Stimulated activated CD4-positive, alpha-beta T cell treated with anti-CD3 and anti-CD28 coated beads, Interleukin-1b, Interleukin-23, amount 100 ng/mL, for 1 hour (primary cell): ENCODE measurements around the gene MTM1.

Source experiments
- DNase-seq, 2 donors: peaks; one replicate each; pipeline ENCODE4 v3.0.0-alpha.2; 2020; ENCODE audit warnings: low read depth in 2 of 2

MTM1 gene

DNA sequence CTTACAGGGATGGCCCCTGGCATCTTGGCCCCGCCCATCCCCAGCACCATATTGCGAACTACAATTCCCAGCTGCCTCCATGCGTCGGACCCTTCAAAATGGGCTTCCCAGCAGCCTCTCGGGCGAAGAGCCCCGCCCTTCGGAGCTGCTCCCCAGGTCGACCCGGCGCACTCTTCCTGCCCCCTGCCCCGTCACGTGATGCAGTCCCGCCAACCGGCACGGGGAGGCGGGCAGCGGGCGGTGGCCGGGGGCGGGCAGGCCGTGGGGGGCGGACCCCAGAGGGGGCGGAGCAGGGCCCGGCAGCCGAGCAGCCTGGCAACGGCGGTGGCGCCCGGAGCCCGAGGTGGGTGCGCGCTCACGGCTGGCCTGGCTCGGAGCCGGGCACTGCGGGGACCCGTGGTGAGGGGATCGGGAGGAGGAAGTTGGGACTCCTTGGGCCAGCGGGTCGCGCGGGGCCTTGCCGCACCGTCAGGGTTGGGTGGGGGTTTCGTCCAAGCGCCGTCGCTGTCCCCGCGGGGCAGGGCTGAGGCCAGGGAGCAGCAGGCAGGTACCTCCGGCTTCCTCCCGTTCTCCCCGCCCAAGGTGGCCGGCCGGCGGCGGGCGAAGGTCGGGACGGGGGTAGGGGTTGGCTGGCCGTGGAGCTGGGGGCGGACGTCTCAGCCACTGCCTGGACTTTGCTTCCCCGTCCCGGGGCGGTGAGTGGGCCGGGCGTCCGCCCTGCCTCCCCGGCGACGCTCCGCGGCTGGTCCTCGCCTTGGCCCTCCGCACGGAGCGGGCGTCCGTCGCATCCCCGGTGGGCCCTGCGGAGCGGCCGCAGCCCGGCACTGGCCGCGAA lies at the start of gene MTM1:
Gene MTM1, plus strand, starts transcription at position 302 of the 835 bp plus-strand sequence. CDS start 23,994 bp downstream, outside the sequence.
- peak; percentile 75 to 79 for DNase-seq

DNA sequence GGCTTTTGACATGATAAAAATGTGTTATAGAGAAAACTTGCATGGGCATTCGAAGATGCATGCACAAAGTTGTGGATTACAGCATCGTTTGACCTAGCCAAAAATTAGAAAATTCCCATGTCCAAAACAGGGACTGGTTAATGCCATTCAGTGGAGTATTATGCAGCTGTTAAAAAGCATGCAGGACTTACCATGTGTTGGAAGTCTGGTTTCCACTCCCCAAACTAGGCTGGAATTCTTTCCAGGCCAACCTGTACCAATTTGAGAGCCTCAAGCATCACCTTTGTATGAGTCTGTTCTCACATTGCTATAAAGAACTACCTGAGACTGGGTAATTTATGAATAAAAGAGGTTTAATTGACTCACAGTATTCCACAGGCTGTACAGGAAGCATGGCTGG lies 45.9 kb upstream of the MTM1 start:
- no peak for DNase-seq

DNA sequence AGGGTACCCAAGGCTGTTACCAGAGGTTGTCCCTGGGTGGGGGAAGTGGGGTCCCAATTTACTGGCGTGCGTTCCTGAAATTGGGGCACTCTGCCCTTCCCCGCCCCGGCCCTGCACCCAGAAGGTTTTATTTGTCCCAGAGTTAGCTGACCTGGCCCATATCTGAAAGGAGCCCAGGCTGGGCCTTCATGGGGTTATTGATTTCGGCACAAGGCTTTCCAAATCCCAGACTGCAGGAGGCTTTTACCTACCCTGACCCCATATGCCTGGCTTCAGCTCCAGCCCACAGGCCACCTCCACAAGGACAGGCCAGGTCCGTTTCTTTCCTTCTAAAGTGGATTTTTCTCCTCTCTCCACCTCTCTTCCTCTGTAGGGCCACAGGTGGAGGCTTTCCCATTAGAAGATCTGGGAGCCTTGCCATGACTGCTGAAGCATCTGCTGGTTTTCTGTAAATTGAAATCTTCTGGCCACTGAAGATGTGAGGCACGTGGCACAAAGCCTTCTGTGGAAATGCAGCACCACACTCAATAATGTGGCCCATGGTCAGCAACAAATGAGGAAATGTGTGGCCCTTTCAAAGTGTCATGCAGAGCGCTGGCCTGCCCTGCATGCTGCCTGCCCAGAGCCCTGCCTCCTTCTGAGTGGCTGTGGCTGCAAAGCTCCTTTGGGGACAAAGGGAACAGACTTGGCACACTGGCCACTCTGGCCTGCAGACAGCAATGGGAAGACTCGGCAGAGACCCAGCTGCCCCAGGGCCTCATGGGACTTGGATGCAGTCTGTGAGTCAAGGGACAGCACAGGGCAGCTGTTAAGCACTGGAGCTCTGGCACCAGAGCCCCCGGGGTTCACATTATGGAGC lies 43.1 kb upstream of the MTM1 start:
- no peak for DNase-seq

DNA sequence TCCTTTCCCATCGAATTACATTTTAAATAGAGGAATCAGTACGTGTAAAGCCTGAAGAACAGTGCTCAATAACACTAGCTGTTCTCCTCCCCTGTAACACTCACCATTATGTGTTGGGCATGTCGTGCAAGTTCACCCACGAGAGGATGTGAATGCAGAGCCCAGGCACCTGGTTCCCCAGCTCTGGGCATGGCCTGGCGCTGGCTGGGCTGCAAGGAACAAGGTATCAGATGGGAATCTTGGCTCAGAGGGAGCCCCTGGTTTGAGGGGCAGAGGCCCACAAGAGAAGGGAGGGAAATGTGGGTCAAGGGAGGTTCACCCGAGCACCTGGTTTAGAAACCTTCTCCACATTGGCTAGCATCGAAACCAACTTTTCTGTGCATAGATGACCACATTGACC lies 41.7 kb upstream of the MTM1 start:
- no peak for DNase-seq

DNA sequence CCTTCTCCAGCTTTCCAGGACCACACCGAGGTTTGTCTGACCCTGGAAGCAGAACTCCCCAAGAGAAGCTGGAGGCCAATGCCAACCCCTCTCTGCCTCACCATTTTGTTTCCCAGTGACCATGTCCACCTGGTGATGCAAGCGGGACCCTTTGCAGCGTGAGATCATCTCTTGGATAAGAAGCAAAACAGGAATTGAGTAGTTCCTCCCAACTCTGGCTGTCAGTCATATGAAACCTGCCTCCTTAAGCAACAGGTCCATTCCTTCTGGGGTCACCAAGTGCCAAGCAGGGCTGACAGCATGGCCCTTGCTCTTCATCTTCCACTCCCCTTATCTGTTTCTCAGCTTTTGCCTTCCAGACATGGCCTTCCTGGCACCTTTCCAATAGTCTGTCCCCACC lies 41.3 kb upstream of the MTM1 start:
- no peak for DNase-seq

DNA sequence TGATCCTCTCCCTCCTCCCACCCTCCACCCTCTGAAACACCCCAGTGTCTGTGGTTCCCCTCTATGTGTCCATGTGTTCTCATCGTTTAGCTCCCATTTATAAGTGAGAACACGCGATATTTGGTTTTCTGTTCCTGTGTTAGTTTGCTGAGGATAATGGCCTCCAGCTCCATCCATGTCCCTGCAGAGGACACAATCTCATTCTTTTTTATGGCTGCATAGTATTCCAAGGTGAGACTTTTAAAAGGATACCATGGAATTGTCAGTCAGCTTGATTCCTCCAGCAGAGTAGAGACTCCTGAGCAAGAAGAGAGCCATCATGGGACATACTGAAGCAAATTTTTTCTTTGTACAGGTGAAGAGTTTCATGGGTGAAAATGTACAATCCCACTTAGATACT lies 38.8 kb upstream of the MTM1 start:
- no peak for DNase-seq

DNA sequence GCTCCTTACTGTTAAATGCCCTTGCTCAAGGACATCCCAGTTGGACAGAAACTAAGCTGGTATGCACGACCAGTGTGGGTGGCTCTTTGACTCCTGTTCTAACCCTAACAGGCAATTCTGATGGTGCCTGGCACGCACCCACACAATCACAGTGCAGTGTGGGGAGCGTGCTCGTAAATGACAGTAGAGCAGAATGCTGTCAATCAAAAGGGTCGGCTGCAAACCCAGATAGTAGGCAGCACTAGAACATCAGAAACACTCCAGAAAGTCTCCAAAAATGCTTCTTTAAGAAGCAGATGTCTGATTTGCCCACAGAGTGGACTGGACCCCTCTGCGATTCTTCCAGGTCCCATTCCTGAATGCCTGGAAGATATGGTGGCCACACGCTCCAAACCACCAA lies 37.6 kb upstream of the MTM1 start:
- no peak for DNase-seq

DNA sequence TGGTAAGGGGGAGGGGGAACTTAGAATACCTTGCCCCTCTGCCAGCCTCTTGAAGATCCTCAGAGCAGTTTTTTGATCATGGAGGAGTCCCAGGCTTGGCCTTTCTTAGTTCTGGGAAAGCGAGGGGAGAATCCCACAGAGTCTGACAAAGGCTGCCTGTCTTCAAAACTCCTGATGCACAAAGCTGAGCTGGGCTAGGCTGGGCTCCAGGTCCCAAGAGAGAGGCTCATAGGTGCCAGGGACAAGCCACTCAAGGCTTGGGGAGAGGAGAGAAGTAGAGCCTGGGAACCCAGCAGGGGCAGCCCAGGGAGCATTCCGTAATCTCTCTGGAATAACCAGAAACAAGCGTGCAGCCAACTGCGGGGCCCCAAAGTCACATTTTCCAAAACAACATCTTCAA lies 37.0 kb upstream of the MTM1 start:
- no peak for DNase-seq

DNA sequence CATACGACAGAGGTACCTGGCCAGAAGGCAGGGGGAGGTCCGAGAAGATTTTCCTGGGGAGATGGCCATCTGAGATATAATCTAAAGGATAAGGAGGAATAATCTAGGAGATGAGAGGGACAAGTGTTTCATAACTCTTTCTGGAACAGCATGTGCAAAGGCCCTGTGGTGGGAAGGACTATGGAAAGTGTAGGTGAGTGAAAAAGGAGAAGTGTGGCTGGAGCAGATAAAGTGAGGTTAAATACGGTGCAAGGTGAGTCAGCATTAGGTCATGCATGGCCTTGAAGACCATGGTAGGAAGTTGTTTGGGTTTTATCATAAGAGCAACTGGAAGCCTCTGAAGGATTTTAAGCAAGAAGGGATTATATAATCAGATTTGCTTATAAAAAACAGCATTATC lies 34.6 kb upstream of the MTM1 start:
- DNase-seq = no peak

DNA sequence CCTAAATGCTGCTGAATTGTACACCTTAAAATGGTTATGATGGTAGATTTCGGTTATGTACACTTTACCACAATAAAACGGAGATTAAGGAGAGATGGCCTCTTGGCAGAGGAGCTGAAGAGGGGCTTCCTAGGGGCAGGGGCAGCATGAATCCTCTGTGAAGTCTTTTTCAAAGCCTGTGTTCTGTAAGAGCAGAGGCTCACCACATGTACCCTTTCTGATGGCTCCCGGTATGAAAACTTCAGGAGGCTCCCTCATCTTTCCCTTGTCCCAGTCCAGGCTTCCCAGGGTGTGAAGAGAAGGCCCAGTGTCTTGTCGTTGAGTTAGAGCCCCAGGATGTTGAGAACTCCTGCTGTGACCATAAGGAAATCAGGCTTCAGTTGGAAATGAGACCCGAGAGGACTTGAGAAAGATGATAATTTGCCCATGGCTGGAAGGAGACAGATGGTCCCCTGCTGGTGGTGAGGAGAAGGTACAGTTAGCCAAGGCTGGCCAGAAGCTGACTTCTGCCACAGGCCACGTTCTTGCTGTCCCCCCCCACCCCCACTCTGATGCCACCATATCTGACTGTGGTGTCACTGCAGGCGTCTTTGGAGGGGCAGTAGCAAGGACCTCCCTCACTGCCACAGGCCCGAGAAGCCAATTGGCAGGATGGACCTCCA lies 31.8 kb upstream of the MTM1 start:
- DNase-seq = no peak

DNA sequence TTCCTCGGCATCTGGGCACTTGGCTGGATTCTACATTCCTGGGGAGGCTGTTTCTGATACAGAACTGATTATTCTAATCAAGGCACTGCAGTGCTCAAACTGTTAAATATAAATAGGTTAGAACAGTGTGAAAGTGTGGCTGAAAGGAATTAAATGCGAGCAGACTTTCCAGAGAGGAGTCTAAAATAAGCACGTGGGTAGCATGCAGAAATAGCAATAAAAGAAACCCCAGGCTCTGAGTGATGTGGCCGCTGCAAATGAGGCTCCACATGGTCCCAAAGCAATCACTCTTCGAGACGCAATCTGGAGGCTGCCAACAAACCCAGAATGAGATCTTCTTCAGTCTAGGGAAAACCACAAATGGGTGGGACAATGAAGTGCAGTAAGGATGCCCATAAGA lies 30.6 kb upstream of the MTM1 start:
- no peak for DNase-seq

DNA sequence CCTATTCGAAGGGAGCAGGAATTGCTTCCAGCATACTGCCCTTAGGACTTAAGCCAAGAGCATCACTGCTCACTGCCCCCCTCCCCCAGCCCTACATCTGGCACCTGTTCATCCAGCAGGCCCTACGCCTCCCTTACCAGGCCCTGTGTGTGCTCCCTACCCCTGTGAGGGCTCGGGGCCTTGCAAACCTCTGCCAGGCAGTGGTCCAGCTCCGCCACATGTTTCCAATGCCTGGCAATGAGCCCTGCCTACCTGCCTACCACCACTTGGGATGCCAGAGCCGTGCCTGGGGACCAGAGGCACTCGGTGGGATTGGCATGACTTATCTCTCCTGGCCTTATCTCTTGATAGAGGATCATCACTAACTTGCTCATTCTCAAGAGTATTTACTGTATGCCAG lies 27.5 kb upstream of the MTM1 start:
- DNase-seq = no peak

DNA sequence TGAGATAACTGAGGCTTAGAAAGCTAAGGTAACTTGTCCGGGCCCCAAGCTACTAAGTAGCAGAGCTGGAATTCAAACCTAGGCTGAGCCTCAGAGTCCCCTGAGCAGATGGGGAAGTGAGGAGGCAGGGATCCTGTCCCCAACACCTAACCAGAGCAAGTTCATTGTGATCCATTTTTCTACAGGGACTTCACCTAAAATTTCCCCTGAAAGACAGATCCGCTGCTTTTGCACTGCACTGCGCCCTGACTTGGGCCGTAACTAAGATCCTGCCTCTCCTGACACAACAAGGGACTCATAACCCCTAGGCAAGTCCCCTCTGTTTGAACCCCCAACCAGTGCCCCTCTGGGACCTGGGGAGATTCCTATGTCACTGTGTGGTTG lies 25.6 kb upstream of the MTM1 start:
- no peak for DNase-seq

DNA sequence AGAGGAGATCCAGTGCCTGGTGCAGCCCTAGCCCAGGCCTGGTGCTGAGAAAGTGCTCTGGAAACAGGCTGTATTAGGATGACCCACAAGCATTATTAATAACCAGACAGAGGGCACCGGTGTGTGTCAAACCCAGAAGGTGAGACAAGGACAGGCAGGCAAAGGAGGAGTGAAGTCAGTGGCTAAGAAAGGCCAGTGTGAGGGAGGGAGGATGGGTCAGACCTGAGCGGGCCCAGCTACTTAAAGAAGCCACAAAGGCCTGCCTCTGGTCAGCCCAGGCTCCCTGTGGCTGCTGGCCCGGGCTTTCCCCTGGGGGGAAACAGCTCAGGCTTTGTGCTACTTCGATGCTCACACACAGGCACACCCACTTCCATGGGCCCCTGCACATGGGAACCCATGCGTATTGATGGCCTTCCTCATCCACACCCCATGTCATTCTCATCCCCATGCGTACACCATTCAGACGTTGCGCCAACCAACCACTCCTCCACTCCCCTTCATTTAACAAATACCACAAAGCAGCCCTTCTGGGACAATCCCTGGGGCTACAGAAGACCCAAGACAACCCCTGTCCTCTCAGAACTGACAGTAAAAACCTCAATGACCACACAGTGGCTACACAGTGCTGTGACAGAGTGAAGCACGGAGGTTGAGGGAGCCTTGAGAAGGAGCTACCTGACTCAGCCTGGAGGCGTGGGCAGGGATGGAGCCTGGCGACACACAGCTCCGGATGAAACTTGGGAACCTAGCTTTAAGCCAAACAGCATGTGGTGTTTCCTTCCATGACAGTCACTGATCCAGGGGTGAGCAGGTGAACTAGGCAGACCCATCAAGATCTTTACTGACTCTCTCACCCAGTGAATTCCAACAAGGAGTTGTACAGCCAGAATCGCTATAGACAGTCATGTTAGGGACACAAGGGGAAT lies 24.9 kb upstream of the MTM1 start:
- DNase-seq = no peak

DNA sequence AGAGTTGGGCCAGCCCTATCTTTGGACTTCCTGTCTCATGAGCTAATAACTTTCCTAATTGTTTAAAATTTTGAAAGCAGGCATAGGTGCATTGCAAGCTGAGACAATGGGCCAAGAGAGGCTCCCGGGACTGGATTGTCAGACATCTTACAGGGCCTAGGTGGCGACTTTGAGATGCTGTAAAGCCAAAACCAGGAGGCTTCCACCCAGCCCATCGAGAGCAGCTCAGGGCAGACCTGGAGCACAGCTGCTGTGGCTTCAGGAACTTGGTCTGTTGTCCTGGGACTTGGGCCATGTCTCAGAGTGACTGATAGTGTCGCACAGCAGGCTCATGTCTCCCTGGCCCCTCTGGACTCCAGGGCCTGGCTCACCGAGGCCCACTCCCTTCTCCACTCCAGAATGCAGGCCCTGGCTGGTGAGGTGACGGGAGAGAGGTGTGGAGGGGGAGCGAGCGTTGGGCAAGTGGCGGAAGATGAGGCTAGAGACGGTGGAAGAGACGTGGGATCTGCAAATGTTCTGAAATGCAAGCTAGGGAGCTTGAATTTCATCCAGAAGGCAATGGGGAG lies 24.1 kb upstream of the MTM1 start:
- no peak for DNase-seq

DNA sequence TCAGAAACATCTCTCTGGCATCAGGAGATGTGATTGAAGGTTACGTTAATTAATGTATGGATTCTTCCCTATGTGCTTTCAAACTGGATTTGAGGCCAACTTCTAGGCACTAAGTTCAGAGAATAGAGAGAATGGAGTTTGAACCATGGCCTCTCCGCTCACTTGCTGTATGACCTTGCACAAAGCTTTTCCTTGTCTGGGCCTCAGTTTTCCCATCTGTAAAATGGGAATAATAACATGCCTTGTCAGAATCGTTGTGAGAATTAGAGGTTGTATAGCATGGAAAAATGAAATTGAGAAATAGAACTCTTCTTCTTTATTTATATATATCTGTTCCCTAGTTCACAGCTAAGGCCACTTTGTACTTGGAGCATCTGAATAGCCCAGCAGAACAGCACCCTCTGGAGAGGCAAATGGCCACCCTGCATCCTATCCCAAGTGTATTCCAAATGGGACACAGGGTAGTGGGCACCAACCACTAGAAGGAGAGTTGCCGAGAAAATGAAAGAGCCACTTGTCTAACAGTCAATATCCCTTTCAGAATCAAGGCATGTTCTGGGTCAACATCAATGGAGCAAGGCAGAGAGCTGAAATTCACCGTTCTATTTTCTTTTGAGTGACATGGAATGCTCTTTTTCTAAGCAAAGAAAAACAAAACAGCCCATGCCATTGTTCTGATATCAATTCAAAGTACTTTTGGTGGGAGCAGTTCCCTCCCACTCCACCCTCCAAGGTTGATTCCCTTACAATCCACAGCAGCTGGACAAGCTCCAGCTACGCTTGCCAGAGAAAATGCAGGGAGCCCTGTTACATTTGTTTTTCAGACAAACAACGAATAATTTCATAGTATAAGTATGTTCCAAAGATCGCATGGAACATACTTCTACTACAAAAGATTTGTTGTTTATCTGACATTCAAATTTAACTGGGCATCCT lies 23.3 kb upstream of the MTM1 start:
- no peak for DNase-seq

DNA sequence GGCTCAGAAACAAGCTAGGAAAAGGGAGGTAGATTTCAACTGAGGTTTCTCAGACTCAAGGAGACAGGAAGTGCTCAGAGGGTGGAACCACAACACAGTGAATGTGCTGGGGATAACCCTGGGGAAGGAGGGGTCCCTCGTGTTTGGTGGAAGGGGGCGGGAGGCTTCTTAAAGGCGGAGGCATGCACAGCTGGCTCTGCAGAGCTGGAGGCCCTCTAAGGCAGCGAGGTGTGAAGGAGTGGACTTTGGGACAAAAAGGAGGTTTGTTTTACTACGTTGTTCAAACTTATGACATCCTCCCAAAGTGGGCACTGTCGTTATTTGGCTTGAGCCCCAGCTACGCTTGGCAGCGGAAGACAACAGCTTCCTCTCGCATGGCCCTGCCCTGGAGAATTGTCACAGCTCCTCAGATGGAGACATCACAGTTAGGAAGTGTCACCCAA lies 21.7 kb upstream of the MTM1 start:
- DNase-seq = no peak

DNA sequence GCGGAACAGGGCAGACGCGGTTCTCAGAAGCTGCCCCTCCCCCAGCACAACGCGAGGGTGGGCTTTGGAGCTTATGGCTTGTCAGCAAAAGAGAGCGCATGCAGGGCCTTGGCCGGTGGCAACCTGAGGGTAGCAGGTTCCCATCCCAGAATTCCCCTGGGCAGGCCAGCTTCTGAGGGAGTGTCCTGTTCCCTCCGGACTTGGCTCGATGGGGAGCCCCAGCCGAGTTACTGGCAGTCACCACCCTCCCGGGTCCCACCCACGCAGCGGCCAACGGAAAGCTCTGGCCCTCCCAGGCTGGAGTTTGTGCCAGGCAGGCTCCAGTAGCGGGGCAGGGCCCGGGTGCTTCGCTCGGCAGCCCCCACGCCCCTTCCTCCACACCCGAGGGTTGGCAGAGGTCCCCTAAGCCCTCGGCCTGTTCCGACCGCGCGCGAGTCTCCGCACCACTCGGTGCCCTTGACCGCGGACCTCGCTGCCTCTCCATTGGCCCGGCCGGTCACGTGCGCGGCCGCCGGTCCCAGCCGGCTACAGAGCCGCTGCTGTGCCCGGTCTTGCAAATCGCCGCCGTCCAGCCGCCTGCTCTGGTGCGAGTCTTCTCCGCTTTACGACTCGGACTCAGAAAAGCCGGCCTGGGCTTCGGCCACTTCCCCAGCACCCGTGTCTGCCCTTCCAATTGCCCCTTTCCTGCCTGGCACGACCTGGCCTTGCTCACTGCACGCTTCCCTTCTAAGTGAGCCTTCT lies 20.9 kb upstream of the MTM1 start:
- no peak for DNase-seq

DNA sequence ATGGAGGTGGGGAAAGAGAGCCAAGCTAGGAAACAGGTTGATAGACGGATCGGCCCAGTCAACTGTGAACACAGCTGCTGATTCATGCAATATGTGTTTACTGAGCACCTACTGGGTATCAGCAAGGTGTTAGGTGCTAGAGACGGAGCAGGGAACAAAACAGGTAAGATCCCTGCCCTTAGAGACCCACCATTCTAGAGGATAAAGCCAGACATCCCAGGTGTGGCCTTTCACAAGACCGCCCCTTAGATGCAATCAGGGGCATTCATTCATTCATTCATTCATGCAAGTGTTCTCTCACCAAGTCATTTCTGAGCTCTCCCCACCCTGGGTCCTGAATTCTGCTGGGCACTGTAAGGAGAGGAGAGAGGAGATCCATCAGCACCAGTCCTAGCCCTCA lies 20.2 kb upstream of the MTM1 start:
- DNase-seq = no peak
